ENCODE measurements around the gene MAPK8IP2.
A peak's percentile ranks its signal among the peaks of the same experiment; 100 is the strongest.
"Not testable (repeated sequence)": the region's sequence is repeated elsewhere in the genome, so short reads cannot be mapped to it uniquely, and the experiment has no call there.

MAPK8IP2 gene

DNA sequence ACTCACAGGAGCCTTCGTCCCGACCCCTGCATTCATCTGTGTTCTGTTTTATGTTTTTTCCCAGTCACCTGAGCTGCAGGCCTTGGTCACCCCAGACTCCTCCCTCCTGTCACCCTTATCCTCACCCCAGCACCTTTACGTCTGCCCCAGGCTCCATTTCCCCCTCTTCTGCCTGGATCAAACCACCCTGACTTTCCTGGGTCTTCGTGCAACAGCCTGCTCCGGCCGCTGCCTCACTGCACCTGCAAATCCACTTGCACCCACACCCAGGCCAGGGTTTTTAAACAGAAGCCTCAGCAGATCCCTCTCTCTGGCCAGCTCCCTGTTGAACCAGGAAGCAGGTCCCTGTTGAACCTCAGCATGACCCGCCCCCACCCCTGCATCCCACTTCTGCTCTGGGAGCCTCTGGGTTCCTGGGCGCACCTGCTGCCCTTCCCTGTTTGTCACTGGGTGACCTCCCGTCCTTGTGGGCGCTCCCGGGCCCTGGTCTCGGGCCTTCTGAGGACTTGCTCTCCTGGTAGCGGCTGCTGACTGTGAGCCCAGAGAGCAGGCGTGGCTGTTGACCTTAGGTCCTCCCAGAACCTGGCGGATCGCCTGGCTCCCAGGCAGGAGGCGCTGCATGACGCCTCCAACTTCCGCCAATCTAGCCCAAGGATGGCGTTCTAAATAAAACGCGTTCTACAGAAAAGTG, 12.8 kb downstream of the MAPK8IP2 start:
- DNase-seq, result no peak

DNA sequence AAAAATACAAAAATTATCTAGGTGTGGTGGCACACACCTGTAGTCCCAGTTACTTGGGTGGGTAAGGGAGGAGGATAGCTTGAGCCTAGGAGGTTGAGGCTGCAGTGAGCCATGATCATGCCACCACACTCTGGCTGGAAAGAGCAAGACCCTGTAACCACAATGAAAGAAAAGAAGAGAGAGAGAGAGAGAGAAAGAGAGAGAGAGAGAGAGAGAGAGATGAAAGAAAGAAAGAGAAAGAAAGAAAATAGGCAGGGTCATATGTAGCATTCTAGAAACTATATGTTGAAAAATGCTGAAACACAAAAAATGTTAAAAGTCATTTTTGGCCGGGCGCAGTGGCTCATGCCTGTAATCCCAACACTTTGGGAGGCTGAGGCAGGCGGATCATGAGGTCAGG, 13.7 kb downstream of the MAPK8IP2 start:
- DNase-seq, result not testable (repeated sequence)

DNA sequence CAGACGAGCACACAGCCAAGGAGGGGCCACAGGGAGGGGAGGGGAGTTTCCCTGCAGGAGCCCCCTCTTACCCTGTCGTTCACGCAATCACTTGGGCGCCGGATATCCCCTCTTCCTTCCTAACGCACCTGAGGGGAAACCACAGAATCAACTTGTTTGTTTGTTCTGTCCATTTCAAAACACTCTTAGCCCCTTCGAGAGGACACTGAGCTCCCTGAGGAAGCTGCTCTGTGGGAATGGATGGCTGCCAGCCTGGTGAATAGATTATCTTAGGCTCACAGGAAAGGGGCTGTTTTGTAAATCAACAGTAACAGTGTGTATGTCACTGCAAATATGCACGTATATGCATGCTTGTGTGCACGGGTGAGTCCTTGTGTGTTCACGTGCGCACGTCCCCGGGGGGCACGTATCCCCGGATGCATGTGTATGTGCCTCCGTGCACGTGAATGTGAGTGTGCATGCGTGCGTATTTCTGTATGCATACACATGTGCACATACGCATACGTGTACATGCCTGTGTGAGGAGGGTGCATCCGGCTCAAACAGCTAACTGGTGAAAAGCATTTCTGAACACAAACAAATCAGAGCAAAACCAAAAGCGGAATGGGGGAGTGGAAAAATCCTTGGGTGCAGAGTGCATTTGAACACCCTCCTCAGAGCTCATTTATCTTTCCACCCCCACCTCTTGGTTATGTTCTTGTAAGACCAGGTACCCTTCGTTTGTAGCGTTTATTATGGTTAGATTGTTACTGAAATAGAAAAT, 20.2 kb downstream of the MAPK8IP2 start:
- peak; percentile 62 for DNase-seq

DNA sequence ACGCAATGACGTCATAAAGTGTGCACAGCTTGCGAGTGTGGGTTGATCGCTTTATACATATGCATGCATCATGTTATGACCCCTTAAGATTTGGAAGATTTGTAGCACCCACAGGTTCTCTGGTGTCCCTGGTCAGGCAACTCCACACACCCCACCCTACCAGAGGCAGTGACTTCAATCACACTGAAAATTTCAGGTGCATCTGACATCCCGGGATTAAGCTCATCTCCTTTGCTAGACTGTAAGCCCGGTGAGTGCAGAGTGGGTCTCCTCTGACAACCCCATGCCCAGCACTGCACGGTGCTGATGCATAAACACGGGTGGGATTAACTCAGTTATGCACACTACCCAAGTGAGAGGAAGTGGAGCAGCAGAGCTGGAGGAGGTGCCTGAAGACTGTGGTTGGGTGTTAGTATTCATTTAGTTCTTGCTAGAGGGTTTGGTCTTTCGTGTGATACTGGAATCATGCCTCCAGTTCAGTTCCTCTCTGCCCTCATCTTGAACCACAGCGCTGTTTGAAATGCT, 20.8 kb downstream of the MAPK8IP2 start:
- DNase-seq, result peak; percentile 25

DNA sequence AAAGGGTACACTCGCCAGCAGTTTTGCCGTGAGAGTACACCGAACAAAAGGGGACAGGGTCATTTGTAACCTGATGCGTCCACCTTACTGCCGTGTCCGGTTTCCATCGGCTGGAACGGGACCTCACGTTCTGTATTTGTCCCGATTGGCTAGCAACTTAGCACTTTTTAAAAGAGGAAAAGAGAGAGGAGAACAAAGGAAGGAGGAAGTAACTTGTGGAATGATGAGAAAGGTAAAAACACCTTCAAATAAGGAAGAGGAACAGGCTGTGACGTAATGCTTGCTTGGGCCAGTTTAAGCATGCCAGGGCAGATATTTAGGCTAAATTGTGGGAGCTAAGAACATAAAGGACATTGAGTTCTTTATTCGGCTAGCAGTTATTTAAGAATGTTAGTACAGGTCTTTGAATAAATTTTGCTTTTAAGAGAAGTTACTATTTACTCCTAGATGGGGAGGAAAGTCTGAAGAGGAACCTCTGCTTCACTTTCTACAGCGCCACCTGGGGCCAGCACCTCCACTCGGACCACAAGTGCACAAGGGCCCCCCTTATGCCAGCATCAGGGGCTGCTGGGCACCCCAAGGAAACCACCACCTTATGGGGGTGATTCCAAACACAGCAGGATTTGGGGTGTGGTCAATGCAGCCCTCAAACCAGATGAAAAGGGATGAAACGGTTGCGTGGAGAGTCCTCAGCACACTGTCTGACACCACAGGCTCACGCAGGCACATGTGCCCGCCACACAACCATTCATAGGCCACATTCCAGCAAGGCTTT, 21.5 kb downstream of the MAPK8IP2 start:
- DNase-seq, result peak; percentile 15

DNA sequence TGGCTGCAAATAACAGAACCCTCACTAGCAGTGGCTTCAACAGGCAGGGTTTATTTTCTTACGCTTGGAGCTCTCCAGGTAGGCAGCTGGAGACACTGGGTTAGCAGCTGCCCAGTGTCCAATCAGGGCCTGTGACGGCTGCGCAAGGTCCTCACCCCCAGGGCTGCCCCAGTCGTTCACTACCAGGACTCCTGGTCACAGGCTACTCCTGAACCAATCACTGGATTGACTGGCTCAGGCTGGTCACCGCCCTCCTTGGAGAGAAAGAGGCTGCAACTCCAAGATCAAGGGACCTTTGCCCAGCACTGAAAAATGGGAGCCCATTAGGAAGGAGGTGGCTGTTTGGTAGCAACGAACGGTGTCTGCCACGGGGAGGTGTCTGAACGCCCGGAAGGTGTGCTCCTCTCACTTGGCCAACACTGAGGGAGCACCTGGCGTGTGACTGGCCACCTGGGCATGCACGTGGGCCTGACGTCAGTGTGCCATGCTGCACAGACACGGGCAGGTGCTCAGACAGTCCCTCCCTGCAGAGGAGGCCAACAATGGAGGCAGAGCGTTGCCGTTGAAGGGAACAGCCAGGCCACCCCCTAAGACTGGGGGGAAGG, 22.2 kb downstream of the MAPK8IP2 start:
- DNase-seq, result no peak

DNA sequence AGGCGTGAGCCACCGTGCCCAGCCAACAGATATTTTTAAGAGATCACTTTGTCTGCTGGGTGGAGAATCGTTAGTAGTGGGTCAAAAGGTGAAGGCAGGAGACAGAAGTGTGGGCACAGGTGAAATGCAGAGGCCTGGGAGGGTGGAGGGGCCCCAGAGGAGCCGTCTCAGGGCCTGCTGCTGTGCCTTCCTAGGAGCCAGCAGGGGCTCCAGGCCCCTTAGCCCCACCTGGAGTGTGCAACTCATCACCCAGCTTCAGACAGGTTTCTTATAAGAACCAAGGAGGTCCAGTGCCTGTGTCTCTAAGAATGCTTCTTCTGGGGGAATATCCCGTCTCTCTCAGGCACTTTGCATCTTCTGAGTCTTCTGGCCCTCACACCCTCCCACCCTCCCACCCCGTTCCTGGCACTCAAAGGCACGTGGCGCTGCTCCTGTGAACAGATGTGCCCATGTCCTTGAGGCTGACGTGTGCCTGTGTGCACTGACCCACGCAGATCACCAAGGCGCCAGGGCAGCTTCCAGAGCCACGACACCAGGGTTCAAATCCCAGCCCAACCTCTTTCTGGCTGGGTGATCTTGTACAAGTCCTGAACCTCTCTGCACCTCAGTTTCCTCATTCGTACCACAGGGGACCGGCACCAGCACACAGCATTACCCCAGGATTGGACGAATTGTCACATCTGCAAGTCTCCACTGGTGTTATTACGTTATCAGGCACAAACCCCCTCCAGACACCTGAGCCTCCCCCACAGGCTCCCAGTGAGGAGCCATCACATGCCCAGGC, 23.9 kb downstream of the MAPK8IP2 start:
- no peak for DNase-seq

DNA sequence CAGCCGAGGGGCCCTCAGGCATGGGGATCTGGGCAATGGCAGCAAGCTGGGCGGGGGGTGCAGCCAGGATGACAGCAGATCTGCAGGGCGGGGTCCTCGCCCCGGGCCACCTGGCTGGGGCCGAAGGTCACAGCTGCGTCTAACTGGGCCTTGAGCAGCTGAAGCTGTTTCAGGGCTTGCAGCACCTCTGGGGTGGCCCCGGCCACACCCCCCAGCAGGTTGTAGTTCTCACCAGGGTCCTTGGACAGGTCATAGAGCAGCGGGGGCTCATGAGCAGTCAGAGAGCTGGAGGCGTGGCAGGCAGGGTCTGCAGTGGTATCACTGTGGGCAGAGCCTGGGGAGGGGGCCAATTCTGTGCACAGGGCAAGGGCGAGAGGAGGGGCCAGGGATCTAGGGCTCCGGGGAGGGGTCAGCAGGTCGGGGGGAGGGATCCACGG, 24.6 kb downstream of the MAPK8IP2 start:
- no peak for DNase-seq

DNA sequence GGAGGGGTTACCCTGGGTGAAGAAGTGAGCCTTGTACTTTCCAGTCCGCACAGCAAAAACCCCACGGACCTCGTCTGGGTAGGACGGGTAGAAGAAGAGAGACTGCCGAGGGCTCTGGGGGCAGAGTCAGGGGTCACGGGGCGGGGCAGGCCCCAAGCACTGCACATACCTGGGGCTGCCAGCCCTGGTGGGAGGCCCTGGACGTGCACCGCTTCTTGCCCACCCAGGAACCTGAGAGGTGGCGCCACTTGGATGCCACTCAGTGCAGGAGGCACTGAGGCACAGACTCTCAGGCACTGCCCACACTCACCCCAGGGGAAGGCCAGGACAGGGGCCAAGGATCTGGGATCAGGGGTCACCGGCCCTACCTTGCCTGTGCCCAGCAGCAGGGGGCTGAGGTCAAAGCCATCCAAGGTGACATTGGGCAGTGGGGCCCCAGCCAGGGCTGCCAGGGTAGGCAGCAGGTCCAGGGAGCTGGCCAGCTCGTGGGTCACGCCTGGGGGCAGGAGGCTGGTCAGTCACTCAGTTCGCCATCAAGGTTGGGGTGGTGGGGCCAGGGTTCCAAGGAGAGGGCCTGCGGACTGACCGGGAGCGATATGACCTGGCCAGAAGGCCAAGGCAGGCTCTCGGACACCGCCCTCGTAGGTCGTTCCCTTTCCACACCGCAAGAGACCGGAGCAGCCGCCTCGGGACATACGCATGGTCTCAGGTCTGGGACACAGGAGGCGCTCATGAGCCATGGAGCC, 25.1 kb downstream of the MAPK8IP2 start:
- no peak for DNase-seq

DNA sequence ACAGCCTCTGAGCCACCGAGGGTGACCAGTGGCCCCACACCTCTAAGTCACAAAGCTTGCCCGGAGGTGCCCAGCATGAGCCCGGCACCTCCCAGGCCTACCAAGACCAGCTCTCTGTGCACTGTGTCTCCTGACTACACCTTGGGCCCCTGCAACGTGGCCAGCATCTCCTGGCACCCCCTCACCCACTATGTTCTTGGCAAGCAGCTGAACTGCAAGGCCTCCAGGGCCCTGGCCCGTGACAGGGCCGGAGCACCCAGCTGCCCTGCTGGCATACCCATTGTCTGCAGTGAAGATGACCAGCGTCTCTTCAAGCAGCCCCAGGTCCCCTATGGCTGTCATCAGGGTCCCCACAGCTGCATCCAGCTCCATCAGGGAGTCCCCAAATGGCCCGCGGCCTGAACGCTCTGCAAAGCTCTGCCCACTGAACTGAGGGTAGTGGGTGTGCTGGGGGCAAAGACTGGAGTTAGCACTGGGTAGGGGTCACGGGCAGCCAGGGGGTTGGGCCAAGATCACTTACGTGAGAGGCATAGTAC, 25.8 kb downstream of the MAPK8IP2 start:
- DNase-seq, result no peak

DNA sequence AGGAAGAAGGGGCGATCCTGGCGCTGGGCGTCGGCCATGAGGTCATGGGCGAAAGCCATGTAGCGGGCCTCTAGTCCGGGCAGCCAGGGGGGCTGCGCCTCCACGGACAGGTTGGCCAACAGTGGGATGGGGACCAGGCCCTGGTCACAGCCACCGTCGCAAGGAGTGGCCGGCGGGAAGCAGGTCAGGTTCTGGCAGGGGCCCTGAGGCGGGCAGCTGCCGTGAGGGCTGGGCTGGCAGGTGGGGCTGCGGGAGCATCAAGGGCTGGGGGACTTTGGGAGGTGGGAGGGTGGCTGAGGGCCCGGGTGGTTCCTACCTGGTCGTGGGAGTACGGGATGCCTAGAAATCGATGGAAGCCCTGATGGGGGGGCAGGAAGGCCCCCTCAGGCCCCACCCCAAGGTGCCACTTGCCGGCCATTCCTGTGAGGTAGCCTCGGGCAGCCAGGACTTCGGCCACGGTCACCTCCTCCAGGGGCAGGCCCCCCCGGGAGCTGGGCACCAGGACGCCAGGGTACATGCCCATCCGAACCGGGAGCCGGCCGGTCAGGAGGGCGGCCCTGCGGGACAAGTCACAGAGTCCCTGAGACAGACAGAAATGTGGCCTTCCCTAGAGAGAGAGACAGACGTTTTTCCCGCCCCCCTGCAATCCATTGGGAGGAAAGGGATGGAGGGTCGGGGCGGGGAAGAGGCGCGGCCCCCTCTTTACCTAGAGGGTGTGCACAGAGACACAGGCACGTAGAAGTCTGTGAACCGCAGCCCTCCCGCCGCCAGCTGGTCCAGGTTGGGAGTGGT, 26.5 kb downstream of the MAPK8IP2 start:
- DNase-seq, result no peak

DNA sequence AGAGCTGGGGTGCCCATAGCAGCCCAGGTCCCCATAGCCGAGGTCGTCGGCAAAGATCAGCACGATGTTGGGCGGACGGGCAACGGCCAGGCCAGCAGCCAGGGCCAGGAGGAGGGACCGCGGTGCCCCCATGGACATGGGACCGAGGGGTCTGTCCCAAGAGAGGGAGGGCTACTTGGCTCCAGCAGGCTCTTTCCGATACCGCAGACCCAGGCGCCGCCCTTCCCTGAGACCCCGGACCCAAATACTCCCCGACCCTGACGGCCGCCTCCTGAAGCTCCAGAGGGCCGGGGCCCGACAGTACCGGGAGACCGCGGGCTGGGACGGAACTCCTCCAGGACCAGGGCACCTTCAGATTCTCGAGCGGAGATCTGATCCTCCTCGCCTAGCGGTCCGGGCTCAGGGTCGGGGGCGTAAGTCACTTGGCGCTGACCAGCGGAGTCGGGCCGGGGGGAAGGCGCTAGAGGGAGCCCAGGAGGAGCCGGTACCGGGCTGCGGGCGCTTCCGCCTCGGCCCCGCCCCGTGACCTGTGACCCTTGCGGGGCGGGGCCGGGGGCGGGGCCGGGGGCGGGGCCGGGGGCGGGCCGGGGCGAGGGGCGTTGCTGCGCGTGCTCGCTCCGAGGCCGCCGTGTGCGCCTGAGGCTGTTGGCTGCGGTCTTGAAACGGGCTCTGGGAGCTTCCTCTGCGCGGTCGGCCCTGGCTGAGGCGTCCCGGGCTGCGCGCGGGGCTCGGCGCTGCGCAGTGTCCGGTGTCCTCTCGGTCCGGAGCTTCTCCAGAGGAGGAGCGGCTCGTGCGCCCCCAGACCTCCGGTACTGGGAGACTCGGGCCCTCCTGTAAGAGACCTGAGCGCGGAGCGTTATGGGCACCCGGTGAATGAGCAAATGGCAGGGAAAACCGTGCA, 27.3 kb downstream of the MAPK8IP2 start, which contains the start of gene ARSA:
Gene ARSA (minus strand): TSS at position 511 of the 901 bp plus-strand sequence. CDS start 373 bp downstream, at position 138.
- peak; percentile 71 for DNase-seq

DNA sequence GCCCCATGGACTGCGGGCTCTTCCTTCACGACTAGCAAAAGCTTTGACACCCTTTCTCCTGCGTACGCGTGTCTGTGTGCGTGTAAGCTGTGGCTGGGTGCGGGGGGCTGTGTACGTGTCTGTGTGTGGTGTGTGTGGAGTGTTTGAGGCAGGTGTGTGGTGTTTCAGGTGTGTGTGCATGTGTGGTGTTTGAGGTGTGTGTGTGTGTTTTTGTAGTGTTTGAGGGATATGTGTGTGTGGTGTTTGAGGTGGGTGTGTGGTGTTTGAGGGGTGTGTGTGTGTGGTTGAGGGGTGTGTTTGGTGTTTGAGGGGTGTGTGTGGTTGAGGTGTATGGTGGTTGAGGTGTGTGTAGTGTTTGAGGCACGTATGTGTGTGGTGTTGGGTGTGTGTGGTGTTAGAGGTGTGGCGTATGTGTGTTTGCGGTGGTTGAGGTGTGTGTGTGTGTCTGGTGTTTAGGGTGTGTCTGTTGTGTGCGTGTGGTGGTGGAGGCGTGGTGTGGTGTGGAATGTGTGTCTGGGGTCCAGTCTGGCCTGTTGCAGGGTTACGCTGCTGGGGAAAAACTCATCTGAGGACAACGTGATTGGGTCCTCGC, 28.0 kb downstream of the MAPK8IP2 start:
- no peak for DNase-seq

DNA sequence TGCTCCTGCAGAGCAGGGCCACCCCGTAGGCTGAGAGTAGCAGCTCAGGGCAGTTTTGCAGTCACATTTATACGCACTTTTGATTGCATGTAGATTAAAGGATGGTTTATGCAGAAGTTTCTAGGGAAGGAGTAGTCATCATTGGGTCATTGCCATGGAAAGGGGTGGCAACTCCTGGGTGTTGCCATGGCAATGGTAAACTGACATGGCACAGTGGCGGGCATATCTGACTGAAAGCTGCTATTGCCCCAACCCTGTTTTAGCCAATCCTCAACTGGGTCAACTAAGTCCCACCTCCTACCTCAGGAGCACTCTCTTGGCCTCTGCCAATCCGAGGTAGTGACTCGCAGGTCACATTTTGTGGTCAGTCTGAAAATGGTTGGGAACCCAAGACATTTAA, 29.8 kb downstream of the MAPK8IP2 start:
- DNase-seq, result no peak

DNA sequence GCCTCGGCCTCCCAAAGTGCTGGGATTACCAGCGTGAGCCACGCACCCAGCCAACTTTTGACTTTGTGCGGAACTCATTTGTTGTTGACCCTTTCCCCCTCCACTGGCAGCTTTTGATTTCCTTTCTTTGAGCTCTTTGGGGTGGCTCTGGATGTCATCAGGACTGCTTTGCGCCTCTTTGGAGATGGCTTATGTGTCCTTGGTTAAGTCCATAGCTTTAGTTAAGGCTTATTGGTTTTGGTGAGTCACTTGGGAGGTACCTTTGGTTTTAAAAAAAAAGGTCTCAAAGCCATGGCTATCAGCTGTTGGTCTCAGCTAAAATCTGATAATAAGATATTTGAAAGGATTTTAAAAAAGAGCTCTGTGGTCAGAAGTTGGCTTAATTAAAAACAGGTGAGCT, 32.5 kb downstream of the MAPK8IP2 start:
- no peak for DNase-seq

DNA sequence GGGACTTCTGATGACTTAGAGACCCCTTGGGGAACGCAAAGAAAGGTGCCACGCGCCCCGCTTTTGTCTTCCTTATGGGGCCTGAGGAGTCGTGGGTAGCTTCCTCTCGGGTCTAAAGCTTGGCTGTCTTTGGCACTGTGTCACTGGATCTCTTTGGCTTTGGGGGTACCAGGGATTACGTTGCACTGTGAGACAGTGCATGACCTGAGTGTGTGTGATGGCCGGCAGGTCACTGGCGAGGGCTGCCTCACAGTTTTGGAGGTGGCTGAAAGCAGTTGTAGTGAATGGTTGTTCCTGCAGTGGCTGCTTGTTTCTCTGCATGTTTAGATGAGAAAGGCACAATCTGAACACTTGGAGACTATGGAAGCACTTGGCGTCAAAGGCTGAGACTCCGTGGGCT, 33.2 kb downstream of the MAPK8IP2 start:
- no peak for DNase-seq

DNA sequence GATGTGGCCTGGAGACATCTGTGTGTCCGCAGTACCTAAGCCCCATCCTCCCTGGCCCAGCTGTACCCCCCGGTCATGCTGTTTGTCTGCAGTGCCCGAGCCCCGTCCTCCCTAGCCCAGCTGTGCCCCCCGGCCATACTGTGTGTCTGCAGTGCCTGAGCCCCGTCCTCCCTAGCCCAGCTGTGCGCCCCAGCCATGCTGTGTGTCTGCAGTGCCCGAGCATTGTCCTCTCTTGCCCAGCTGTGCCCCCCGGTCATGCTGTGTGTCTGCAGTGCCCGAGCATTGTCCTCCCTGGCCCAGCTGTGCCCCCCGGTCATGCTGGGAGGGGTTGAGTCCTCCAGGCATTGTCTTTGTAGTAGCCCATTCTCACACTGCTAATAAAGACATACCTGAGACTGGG, 35.0 kb downstream of the MAPK8IP2 start:
- no peak for DNase-seq

DNA sequence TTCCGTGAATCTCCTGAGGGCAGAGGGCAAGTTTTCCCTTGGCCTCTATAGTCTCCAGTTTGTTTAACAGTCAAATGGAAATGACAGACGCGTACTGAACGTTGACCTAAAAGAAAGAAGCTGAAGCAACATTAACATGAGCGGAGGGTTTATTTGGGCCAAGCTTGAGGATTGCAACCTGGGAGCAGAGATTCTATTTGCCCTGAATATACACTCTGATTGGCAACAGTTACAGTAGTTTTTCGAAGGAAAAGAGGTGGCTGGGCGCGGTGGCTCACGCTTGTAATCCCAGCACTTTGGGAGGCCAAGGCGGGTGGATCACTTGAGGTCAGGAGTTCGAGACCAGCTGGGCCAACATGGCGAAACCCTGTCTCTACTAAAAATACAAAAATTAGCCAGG, 39.7 kb downstream of the MAPK8IP2 start:
- DNase-seq, result not testable (repeated sequence)
